ENCODE measurements around the gene TMC8.
"Not testable (repeated sequence)": the region's sequence is repeated elsewhere in the genome, so short reads cannot be mapped to it uniquely, and the experiment has no call there.

TMC8 gene, protein sequence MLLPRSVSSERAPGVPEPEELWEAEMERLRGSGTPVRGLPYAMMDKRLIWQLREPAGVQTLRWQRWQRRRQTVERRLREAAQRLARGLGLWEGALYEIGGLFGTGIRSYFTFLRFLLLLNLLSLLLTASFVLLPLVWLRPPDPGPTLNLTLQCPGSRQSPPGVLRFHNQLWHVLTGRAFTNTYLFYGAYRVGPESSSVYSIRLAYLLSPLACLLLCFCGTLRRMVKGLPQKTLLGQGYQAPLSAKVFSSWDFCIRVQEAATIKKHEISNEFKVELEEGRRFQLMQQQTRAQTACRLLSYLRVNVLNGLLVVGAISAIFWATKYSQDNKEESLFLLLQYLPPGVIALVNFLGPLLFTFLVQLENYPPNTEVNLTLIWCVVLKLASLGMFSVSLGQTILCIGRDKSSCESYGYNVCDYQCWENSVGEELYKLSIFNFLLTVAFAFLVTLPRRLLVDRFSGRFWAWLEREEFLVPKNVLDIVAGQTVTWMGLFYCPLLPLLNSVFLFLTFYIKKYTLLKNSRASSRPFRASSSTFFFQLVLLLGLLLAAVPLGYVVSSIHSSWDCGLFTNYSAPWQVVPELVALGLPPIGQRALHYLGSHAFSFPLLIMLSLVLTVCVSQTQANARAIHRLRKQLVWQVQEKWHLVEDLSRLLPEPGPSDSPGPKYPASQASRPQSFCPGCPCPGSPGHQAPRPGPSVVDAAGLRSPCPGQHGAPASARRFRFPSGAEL

DNA sequence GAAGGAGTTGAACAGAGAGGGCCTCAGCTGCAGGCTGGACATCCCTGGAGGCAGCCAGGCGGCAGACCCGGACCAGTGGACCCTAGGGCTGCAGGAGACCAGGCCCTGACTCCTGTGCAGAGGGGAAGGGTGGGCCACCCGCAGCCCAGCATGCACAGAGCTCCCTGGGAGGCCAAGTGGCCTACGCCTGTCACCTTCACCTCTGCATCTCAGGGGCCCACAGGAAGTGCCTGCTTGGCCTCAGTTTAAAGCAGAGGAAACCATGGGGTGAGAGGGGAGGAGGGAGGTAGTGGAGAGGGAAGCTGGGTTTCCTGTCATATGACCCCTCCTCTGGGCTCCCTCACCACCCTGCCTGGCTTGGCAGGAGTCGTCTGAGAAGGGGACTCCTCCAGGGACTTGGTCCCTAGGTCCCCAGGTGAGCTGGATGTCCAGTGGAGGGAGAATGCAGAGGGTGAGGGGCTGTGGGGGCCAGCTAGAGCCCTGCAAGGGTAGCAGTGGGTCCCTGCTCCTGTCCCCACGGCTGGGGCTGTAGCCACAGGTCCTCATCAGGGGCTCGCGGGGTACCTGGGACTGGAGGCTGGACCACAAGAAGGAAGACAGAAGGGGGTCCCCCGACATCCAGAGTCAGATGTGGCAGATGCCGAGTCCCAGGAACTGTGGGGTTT, at the start of gene TMC8:
Gene TMC8 (plus strand): TSS at position 335 of the 665 bp plus-strand sequence. CDS start 818 bp downstream, outside the sequence.
- DNase-seq, result peak; percentile 86

DNA sequence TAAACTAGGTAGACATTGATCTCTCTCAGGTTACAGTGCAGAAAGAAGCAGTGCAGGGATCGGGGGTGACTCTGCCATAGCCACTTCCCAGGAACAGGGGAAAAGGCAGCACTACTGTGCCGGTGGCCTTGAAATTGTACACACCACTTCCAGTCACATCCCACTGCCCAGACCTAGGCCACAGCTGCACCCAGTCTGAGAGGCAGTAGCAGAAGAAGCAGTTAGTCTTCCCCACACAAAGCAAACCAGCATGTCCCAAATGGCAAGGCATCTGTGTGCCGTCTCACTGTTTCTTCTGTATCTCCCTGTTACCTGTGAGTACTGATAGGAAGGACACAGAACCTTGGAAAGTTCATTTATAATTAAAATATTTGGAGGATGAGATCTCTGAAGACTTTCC, 49.0 kb upstream of the TMC8 start:
- no peak for DNase-seq

DNA sequence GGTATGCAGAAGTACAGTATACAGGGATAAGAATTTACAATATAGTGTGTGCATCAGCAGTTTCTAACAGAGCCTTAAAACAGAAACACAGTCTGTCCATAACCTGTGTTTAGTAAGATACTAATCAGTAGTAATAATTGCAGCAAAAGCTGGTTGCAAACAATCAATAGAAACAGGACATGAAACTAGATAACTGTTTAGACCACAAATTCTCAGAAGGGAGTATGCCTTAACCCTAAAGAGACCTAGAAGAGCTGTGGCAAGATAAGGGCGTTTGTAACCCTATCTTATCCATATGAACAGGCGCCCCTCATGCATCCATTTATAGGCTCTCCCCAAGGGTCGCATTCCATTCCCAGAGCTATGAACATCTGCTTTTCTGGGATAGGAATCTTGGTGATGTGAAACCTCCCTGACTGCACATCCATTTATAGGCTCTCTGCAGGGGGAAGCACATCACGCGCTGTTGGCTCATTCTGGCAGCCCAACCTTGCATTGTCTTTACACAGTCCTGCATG, 48.2 kb upstream of the TMC8 start:
- DNase-seq, result not testable (repeated sequence)

DNA sequence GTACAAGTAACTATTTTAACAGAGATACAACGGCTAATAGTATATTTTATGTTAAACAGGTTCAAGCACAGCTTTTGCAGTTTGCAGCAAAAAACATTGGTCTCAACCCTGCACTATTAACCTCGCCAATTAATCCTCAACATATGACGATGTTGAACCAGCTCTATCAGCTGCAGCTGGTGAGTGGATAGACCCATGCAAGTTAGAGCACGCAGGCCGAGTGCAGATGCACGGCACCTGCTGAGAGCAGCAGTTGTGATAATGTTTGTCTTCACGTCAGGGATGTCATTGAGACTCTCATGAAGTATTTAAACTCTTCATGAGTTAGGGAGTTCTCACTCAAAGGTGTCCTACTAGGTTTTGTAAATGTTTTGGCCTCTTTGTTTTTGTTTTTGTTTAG, 47.6 kb upstream of the TMC8 start:
- DNase-seq, result no peak

DNA sequence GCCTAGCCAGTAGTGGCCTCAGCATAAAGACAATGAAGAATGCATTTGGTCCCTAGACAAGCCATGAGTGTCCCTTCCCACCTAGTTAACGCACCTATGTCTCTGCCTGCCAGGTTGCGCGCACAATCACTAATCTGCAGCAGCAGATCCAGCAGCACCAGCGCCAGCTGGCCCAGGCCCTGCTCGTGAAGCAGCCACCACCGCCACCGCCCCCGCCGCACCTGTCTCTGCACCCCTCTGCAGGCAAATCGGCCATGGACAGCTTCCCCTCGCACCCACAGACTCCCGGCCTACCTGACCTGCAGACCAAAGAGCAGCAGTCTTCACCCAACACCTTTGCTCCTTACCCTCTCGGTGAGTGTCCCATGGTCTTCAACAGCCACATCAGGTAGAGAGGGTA, 43.8 kb upstream of the TMC8 start:
- no peak for DNase-seq

DNA sequence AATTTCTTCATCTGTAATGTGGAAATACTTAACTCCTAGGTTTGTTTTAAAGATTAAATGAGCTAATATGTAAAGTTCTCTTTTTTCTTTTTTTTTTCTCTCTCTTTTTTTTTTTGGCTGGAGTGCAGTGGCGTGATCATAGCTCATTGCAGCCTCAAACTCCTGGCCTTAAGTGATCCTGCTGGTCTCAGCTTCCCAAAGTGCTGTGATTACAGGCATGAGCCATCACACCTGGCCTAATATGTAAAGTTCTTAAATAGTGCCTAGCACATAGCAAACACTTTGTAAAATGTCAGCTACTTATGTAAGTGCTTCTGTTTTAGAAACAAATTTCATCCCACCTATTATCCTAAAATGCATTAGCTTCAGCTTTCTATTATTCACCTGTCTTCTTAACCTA, 42.0 kb upstream of the TMC8 start:
- no peak for DNase-seq

DNA sequence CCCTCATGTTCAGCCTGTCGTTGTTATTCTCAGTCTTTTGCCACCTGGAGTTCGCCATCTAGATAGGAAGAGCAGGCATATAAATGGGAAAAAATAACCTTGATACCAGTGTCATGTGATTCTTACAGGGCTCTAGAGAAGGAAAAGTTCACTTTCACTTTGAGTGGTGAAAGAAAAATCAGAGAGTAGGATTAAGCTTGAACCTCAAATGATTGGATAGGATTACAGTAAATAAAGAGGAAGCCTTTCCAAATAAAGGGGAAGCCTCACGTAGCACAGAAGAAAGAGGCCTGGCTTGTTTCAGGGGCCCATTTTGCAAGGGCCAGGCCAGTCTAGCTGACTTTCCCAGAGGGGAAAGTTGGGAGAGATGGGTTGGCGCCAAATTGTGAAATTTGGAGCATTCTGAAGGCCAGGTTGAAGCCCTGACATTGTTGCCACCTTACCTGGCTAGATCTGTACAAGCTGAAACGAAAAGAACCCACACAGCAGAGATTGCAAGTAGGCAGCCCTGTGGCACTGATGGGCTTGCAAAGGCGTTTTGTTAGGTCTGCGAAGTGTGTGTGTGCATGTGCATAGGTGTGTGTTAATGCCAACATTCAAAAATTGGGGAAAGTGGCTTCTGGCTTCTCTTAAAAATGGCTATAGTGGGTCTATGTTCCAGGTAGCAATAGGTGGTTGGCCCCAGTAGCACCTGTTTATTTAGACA, 40.8 kb upstream of the TMC8 start:
- no peak for DNase-seq

DNA sequence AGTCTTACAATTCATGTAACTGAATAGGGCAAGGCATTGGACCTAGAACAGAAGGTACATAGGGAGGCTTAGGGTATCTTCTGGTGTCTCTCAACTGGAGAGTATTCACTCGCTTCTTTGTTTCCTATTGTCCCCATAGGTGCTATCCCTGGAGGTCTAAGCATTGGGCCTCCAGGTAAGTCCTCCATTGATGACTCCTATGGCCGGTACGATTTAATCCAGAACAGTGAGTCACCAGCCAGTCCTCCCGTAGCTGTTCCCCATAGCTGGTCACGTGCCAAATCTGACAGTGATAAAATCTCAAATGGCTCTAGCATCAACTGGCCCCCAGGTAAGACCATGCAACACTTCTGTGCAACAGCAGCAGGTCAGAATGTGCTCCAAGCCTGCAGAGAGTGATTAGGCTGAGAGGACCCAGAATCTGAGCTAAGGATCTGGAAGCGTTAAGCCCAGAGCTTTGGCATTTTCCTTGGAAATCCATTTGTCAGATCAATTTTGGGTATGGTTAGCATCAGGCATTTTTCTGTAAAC, 37.7 kb upstream of the TMC8 start:
- no peak for DNase-seq

DNA sequence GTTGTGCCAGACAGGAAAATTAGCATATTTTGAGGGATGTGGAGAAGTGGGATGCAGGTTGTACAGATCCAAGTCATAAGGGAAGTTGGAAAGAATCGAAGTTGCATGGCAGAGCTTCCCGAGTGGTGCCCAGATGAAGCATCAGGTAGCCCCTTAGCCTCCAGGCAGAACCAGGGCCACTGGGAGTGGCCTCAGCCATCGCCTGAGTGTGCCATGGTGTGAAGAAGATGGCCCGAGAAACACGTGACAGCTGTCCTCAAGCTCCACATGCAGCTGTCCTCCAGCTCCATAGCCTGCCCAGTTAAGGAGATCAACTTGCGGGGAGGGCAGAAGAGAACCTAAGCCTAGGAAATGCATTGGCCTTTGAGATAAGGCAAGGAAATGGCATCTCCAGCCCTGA, 35.5 kb upstream of the TMC8 start:
- no peak for DNase-seq

DNA sequence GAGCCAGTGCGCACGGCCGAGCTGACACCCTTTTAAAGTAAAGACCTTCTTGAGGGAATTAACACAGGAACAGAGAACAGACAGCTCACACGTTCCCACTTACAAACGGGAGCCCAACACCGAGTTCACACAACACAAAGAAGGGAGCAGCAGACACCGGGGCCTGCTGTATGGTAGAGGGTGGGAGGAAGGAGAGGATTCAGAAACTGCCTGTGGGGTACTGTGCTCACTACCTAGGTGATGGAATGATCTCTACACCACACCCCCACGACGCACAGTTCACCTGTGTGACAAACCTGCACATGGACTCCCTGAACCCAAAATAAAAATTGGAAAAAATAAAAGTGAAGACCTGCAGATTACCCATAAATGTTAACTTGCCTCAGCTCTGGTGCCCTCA, 34.5 kb upstream of the TMC8 start:
- no peak for DNase-seq

DNA sequence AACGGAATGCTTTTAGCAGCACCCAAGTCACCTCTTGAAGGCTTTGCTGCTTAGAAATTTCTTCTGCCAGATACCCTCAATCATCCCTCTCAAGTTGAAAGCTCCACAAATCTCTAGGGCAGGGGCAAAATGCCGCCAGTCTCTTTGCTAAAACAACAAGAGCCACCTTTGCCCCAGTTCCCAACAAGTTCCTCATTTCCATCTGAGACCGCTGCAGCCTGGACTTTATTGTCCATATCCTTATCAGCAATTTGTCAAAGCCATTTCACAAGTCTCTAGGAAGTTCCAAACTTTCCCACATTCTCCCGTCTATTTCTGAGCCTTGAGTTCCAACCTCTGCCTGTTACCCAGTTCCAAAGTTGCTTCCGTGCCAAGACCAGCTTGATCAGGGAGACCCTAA, 29.5 kb upstream of the TMC8 start:
- no peak for DNase-seq

DNA sequence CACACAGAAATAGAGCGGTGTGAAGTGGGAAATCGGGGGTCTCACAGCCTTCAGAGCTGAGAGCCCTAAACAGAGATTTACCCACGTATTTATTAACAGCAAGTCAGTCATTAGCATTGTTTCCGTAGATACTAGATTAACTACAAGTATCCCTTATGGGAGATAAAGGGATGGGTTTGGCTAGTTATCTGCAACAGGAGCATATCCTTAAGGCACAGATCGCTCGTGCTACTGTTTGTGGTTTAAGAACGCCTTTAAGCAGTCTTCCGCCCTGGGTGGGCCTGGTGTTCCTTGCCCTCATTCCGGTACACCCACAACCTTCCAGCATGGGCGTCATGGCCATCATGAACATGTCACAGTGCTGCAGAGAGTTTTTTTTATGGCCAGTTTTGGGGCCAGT, 29.0 kb upstream of the TMC8 start:
- no peak for DNase-seq

DNA sequence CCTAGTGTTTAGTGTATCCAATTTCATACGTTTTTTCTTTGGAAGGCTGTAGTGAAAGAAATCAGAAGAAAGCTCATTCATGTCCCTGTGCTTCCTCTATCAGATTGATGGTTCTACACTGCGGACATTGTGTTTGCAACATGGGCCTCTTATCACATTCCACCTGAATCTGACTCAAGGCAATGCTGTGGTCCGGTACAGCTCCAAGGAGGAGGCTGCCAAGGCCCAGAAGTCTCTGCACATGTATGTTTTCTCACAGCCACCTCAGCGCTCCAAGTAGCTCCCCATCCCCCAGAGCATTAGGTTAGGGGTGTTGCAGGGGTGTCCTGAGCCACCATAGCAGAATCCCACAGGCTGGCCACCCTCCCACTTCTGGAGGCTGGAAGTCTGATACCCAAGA, 27.3 kb upstream of the TMC8 start:
- no peak for DNase-seq

DNA sequence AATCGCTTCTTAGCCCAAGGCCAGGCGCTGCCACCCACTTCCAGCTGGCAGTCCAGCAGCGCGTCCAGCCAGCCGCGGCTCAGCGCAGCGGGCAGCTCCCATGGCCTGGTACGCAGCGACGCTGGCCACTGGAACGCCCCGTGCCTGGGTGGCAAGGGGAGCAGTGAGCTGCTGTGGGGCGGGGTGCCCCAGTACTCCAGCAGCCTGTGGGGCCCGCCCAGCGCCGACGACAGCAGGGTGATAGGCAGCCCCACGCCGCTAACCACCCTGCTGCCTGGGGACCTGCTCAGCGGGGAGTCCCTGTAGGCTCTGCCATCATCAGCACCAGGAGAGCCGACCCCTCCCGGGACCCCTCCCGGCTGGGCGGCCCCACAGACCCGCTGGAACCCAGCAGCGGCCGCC, 26.0 kb upstream of the TMC8 start:
- no peak for DNase-seq

DNA sequence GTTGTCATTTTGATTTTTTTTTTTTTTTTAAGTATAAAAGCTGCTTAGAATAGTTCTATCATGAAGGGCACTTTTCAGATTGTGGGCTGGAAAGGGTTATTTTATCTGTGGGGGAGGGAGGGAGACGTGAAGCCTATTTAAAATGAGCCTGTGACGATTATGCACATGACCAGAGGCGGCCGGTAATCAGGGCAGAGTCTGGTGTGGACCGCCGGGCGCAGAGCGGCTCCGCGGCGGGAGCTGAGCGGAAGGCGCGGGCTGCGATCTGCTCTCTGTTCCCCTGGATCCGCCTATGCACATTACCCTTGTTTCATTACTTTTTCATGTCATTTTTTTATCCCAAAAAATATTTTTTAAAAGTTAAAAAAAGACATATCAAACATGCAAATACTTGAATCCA, 25.5 kb upstream of the TMC8 start:
- no peak for DNase-seq

DNA sequence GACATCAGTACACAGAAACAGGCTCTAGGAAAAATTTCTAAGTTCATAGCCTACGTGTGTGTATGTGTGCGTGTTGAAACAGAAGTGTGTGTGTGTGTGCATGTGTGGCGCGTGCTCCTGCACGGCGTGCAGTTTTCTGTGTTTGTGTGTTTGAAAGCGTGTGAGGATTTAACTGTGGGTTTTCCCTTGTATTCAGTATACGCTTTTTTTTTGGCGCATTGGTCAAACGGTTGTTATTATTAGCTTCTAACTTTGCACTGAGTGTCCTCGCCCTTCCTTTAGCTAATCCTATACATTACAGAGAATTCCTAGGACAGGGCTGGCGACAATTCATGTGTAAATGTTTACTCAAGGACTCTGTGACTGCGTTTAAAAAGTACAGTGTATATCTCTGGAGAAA, 25.0 kb upstream of the TMC8 start:
- no peak for DNase-seq

DNA sequence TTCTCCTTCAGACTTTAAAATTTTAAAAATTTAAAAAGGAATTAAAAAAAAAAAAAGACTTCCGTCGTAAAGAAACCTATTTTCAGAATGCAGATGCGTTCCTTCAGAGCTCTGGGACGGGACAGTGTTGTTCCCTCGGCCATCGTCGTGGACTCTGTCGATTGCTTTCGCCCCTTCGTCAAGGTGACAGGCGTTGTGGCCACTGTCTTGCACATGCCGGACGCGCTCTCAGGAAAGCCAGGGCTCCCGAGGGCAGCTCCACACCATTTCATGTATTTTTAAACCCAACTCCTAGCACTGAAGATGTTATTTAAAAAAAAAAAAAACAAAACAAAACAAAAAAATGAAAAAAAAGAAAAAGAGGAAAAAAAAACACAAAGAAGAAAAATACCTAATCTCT, 24.4 kb upstream of the TMC8 start:
- DNase-seq, result no peak

DNA sequence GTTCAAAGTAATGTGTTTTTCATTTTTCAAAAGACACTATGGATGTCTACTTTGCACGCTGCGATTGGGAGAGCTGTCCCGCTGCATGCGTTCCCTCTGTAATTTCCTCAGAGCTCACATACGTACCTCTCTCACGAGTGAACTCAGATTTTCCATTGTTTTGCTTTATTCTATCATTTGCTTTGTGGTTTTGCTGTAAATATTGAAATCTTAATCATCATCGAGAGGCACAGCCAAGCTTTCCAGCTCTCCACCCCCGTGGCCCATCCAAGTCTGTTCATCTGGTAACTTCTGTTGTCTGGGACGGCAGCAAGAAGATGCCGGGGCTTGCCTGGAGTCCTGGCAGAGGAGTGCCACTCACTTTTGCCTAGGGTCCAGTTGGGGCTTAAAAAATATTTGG, 23.1 kb upstream of the TMC8 start:
- DNase-seq, result no peak

DNA sequence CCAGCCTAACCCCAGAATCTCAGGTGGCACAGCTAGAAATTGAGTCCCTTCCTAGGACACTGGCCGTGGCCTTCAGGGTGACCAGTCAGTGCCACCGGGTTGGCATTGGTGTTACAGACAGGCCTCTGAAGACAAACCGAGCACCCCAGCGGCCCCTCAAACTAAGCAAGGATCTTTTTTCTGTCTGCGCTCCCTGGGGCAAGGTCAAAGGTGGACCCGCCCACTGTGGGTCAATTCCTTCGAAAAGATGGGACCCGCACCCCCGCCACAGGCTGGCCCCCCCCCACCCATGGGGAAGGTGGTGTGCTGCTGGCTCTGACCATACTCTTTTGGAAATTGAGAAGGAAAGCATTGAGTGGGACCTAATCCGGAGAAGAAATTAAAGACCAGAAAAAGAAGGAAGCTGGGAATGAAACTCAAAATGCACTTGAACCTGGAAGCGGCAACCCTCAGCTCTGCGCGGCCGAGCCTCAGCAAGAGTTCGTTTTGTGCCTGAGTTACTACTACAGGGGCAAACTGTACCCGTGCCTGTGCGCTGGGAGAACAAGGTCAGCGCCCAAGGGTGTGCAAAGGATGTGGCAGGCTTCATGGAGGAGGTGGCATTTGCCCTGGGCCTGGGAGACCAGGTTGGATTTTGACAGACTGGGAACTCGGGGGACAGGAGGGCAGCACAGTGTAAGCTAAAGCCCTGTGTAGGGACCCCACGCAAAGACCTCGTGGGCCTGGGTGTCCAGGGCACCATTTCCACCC, 22.4 kb upstream of the TMC8 start:
- DNase-seq, result no peak

DNA sequence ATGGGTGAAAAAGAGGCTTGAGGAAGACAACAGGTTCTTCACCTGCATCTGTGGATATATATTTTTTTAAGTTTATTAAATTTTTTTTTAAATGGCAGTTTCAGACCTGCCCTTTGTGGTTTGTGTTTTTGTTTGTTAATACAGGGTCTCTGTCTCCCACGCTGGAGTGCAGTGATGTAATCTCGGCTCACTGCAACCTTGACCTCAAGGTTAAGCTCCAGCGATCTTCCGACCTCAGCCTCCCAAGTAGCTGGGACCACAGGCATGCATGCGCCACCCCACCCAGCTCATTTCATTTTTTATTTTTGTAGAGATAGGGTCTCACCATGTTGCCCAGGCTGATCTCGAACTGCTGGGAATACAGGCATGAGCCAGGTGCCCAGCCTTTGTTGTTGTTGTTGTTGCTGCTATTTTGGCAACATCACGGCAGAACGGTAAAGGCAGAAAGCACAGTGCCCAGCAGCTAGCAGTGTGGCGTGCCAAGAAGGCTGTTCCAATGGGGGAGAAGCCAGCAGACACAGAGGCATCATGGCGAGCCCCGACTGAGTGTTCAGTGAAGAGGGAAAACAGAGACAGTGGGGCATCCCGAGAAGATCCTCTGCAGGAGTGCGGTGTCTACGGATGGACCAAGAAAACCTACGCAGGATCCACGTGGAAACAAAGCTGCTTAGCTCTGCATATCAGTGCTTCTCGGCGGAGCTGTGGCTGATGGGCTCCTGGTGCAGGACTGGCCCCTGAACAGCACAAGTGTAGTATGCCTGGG, 21.7 kb upstream of the TMC8 start:
- no peak for DNase-seq

DNA sequence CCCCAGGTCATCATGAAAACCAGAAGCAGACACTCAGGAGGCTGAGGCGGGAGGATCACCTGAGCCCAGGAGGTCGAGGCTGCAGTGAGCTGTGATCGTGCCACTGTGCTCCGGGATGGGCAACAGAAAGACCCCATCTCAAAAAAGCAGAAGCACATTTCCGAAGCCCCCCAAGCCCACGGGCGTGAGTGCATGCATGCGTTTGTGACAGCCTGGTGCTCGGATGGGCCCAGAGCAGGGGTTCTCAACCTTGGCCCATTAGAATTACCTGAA, 21.1 kb upstream of the TMC8 start:
- DNase-seq, result no peak
